H1 (cell line): ENCODE data around the gene ANKRD2. TPM values are rescaled to one million over a fixed set of nuclear protein-coding genes. Genes with fewer than 3 reads are reported as not detected.

Experiments
- ASH2L ChIP-seq: fragments of 200-600, 300-600 bp; sonication (generic); IDR thresholded peaks from one replicate; pipeline ENCODE4 v1.7.1; 2017; ENCODE audit warnings: low read length
- BACH1 ChIP-seq: IDR thresholded peaks from 2 replicates; pipeline ENCODE4 v1.6.1; 2012; ENCODE audit warnings: low read length, improper control_type of control experiment
- CBX5 ChIP-seq: fragments of 300-800, 300-1000 bp; sonication (generic); IDR thresholded peaks from 2 replicates; pipeline ENCODE4 v1.7.1; 2016; ENCODE audit warnings: antibody characterized with exemption, low read length, low read depth
- CEBPB ChIP-seq: IDR thresholded peaks from 2 replicates; pipeline ENCODE4 v1.6.1; 2012; ENCODE audit warnings: low read depth, low read length
- HDAC2 ChIP-seq, 2 experiments: fragments of 300-600 bp in 1 of 2; sonication (generic) in 1 of 2; IDR thresholded peaks; 2 replicates each; pipeline ENCODE4 v1.6.1; 2011 to 2012; ENCODE audit warnings: low read depth in 2 of 2, low read length in 2 of 2, mild to moderate bottlenecking in 2 of 2, moderate library complexity in 2 of 2, borderline replicate concordance in 1 of 2, inconsistent platforms in 1 of 2
- HDAC6 ChIP-seq: IDR thresholded peaks from one replicate; pipeline ENCODE4 v1.7.1; 2012; ENCODE audit warnings: low read depth, mild to moderate bottlenecking, inconsistent platforms, low read length, moderate library complexity
- KDM4A ChIP-seq: IDR thresholded peaks from one replicate; pipeline ENCODE4 v1.7.1; 2012; ENCODE audit warnings: low read depth, mild to moderate bottlenecking, moderate library complexity, low read length, inconsistent platforms; ENCODE audit not compliant: severe bottlenecking
- MAFK ChIP-seq: IDR thresholded peaks from 2 replicates; pipeline ENCODE4 v1.6.1; 2012; ENCODE audit warnings: low read depth, mild to moderate bottlenecking, improper control_type of control experiment, low read length
- POLR2AphosphoS5 ChIP-seq: IDR thresholded peaks from 2 replicates; pipeline ENCODE4 v1.6.1; 2011; ENCODE audit warnings: low read depth, low read length
- RAD21 ChIP-seq, 2 experiments: IDR thresholded peaks in 1 of 2; conservative IDR thresholded peaks in 1 of 2; 2 replicates each; pipeline ENCODE4 v1.6.1; 2011; ENCODE audit warnings: low read depth in 2 of 2, low read length in 2 of 2, improper control_type of control experiment in 1 of 2, inconsistent platforms in 1 of 2, mild to moderate bottlenecking in 1 of 2, moderate library complexity in 1 of 2
- RFX5 ChIP-seq: IDR thresholded peaks from 2 replicates; pipeline ENCODE4 v1.6.1; 2011; ENCODE audit warnings: low read depth, low read length, improper control_type of control experiment, borderline replicate concordance
- SAP30 ChIP-seq: fragments of 300-600 bp; sonication (generic); IDR thresholded peaks from 2 replicates; pipeline ENCODE4 v1.7.1; 2012; ENCODE audit warnings: low read length, moderate library complexity, mild to moderate bottlenecking, inconsistent platforms; ENCODE audit not compliant: insufficient read depth, insufficient replicate concordance
- SP2 ChIP-seq: IDR thresholded peaks from 2 replicates; pipeline ENCODE4 v1.6.1; 2012; ENCODE audit warnings: mild to moderate bottlenecking, low read length, inconsistent platforms
- TEAD4 ChIP-seq: IDR thresholded peaks from 2 replicates; pipeline ENCODE4 v1.6.1; 2012; ENCODE audit warnings: low read depth, low read length, inconsistent platforms, mixed read lengths
- YY1 ChIP-seq: IDR thresholded peaks from 2 replicates; pipeline ENCODE4 v1.6.1; 2011; ENCODE audit warnings: low read depth, mild to moderate bottlenecking, low read length
- polyA plus RNA-seq, 7 experiments: library from polyadenylated mRNA; depleted of rRNA in 3 of 7; stranded (reverse) in 5 of 7; unstranded in 2 of 7; fragments of >200 nt in 5 of 7; fragments of 200-250 nt in 2 of 7; gene quantifications; 1 replicate in 5 of 7; 2 replicates in 1 of 7; 4 replicates in 1 of 7; pipeline versions ENCODE4 v1.2.1 to v1.2.3, GENCODE V29; 2011 to 2013; ENCODE audit warnings: missing spikeins in 2 of 7, mixed read lengths in 2 of 7
- total RNA-seq: library from RNA; stranded (reverse); fragmentation: NEBNext Ultra II Directional; extraction: Animal tissue kit (Norgen Biotek cat#: 25700); gene quantifications from 2 replicates; pipeline ENCODE4 v1.2.1, GENCODE V29; 2021
- TF ChIP-seq, protein P1 (sequence below): IDR thresholded peaks from 2 replicates; pipeline ENCODE4 v1.6.1; 2011; ENCODE audit warnings: low read depth, mild to moderate bottlenecking, low read length; ENCODE audit not compliant: insufficient read depth

ANKRD2 gene
- total and polyA plus RNA-seq, 2 of the 8 experiments (the other 6 are each of a cell fraction or from before 2014, with no cell fraction given), result not detected

DNA sequence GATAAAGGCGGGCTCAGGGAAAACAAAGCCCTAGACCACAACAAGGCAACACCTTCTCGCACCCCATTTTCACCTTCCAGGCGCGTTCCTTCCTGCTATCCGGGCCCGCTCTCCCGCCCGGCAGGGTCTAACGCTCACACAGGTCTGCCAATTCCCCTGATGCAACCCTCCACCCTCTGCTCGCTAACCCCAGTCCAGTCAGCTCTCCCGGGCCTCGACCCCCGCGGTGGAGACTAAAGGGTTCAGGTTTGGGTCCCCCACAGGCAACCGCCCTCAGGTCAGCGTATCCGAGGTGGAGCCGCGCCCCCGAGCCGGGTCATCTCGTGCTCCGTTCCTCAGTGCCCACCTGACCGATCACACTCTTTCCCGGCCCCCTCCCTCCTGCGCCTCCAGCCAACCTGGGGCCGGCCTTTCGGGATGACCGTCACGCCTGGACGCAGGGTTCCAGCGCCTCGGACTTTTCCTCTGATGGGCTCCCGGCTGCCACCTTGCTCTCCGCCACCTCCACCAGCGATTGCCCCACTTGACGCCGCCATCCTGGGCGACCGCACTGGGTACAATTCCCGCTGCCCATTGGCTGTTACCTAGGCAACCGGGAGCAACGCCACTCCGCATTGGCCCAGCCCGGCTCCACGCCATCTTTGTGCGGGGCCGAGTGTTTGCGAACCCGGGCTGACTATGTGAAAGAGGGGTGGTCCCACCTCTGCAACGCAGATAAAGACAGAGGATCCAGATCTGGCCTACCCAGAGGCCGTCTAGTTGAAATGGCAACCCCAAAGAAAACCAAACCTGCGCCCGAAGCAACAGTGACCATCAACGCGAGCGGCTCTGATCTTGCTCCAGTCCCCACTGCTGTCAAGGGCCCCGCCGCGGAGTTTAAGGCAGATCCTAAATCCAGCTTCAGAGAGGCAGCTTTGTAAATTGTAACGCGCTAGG lies 60.6 kb downstream of the ANKRD2 start, which contains the start of gene MORN4 (continued):
- TF ChIP-seq BACH1 (peak; percentile 57), HDAC2 (IDR thresholded peaks at IDR 0.05; ENCODE audit: borderline replicate concordance in 1 of 2, low read depth in 2 of 2, low read length in 2 of 2) (peak in 1 of 2 experiments; percentile 42; a peak in 1 of 4 replicates), TEAD4 (no peak), KDM4A (peak; percentile 90), ASH2L (peak; percentile 79), SAP30 (peak; percentile 90), HDAC6 (no peak), RFX5 (no peak), CBX5 (no peak), MAFK (no peak), CEBPB (peak; percentile 56; the same call in 1 of the 2 replicates), RAD21 (IDR thresholded peaks at IDR 0.05 in 1 of 2, conservative IDR thresholded peaks at IDR 0.05 in 1 of 2; ENCODE audit: low read depth in 2 of 2, low read length in 2 of 2) (no peak), YY1 (peak; percentile 99), POLR2AphosphoS5 (peak; percentile 42; the same call in 1 of the 2 replicates), SP2 (no peak)
- TF ChIP-seq, protein P1, sequence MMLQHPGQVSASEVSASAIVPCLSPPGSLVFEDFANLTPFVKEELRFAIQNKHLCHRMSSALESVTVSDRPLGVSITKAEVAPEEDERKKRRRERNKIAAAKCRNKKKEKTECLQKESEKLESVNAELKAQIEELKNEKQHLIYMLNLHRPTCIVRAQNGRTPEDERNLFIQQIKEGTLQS, result no peak
